NB4 (cell line): ENCODE results near the gene DLG2.

Experiments
- DNase-seq: peaks from one replicate; pipeline ENCODE4 v3.0.0; 2010; ENCODE audit warnings: low read depth
- H3K4me3 ChIP-seq: one replicate; pipeline ENCODE4 v1.5.1; 2011; ENCODE audit warnings: mild to moderate bottlenecking, low read depth, low read length, moderate library complexity
- MYC ChIP-seq: IDR thresholded peaks from 2 replicates; pipeline ENCODE4 v1.6.1; 2011; ENCODE audit warnings: low read depth, low read length
- POLR2A ChIP-seq: IDR thresholded peaks from 2 replicates; pipeline ENCODE4 v1.6.1; 2011; ENCODE audit warnings: mild to moderate bottlenecking; ENCODE audit not compliant: insufficient read length; ENCODE audit errors: extremely low read depth
- TF ChIP-seq, protein P1 (sequence below): IDR thresholded peaks from 2 replicates; pipeline ENCODE4 v1.6.1; 2011; ENCODE audit warnings: low read depth, low read length
- TF ChIP-seq, protein P2 (sequence below): IDR thresholded peaks from one replicate; pipeline ENCODE4 v1.5.1; 2012; ENCODE audit warnings: low read depth, low read length

DLG2 gene

DNA sequence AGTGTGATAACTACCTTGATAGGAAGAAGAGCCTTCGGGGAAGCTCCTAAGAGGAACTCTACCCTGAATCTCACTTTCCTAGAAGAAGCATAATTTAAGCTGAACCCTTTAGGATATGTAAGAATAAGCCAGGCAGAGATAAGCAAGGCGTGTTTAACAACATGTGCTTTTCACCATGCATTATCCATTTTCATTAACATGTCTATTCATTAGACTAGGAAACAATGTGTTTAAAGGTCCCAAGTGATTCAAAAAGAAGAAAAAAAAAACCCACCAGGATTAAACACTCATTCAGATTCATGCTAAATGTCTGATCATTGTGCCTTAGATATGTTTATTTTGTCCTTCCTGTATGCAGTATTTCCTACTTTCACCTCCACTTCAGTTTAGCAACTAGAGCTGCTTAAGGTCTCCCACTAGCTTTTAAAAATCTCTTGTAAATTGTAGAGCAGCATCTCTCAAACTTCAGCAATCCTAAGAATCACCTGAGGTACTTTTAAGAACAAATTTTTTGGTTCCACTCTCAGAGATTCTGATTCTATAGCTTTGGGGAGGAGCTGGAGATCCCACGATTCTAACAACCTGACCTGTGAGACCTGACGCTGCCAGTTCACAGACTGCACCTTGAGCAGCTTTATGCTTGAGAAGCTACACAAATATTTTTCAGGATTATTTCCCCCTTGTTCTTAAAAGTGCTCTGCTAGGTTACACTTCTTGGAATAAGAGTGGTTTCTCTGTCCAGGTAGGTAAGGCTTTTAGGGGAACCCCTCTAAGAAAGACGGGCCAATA is 1385.6 kb downstream of the DLG2 start:
- DNase-seq = no peak
- H3K4me3 ChIP-seq = no peak overlapping the region
- TF ChIP-seq MYC (no peak), POLR2A (no peak)
- TF ChIP-seq, protein P1, sequence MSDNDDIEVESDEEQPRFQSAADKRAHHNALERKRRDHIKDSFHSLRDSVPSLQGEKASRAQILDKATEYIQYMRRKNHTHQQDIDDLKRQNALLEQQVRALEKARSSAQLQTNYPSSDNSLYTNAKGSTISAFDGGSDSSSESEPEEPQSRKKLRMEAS = no peak
- TF ChIP-seq, protein P2, sequence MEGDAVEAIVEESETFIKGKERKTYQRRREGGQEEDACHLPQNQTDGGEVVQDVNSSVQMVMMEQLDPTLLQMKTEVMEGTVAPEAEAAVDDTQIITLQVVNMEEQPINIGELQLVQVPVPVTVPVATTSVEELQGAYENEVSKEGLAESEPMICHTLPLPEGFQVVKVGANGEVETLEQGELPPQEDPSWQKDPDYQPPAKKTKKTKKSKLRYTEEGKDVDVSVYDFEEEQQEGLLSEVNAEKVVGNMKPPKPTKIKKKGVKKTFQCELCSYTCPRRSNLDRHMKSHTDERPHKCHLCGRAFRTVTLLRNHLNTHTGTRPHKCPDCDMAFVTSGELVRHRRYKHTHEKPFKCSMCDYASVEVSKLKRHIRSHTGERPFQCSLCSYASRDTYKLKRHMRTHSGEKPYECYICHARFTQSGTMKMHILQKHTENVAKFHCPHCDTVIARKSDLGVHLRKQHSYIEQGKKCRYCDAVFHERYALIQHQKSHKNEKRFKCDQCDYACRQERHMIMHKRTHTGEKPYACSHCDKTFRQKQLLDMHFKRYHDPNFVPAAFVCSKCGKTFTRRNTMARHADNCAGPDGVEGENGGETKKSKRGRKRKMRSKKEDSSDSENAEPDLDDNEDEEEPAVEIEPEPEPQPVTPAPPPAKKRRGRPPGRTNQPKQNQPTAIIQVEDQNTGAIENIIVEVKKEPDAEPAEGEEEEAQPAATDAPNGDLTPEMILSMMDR = no peak

- no peak overlapping the region for H3K4me3 ChIP-seq
- DNase-seq = no peak
- TF ChIP-seq POLR2A (no peak), MYC (no peak)
- TF ChIP-seq, protein P2 = no peak
- TF ChIP-seq, protein P1 = no peak
Observed at GRCh38 chr11:84240847-84241246, 1386.3 kb downstream of the DLG2 start.

GRCh38 chr11:84236436-84236835 is 1390.7 kb downstream of the DLG2 start:
- no peak for TF ChIP-seq MYC
- TF ChIP-seq, protein P1 = no peak
- TF ChIP-seq, protein P2 = no peak
- H3K4me3 ChIP-seq = no peak overlapping the region
- DNase-seq = no peak

GRCh38 chr11:84234462-84235202 is 1392.5 kb downstream of the DLG2 start:
- TF ChIP-seq, protein P2 = no peak
- no peak for TF ChIP-seq MYC
- TF ChIP-seq, protein P1 = no peak
- TF ChIP-seq POLR2A = no peak
- no peak for DNase-seq
- no peak overlapping the region for H3K4me3 ChIP-seq

GRCh38 chr11:84234011-84234410 is 1393.1 kb downstream of the DLG2 start:
- no peak overlapping the region for H3K4me3 ChIP-seq

GRCh38 chr11:84232511-84232910 is 1394.6 kb downstream of the DLG2 start:
- TF ChIP-seq MYC = no peak
- TF ChIP-seq, protein P2 = no peak
- no peak overlapping the region for H3K4me3 ChIP-seq
- DNase-seq = no peak

More at GRCh38 chr11:84234011-84234410, 1393.1 kb downstream of the DLG2 start:
- TF ChIP-seq POLR2A = no peak
- TF ChIP-seq, protein P1 = no peak
- TF ChIP-seq MYC = no peak
- DNase-seq = no peak
